ENCODE results near the gene WSB2.
A peak's percentile ranks its signal among the peaks of the same experiment; 100 is the strongest.

Gene WSB2

GRCh38 chr12:118015944-118016343 lies 45.0 kb downstream of the WSB2 start:
- Histone ChIP-seq H4K91ac (ENCODE audit: low read depth, low read length, poor library complexity) (no peak overlapping the region), H2BK12ac (ENCODE audit: low read length) (no peak overlapping the region), H3K9me3 (replicated peaks in 1 of 2; ENCODE audit: control insufficient read depth in 2 of 2, insufficient read depth in 1 of 2, low read depth in 1 of 2, low read length in 2 of 2) (no peaks in the 10 kb centered on the region), H2AK5ac (ENCODE audit: low read depth, low read length) (no peak overlapping the region), H2AFZ (ENCODE audit: low read length) (peak overlapping the region; percentile 90), H3K14ac (ENCODE audit: low read length) (no peak overlapping the region), H3K18ac (ENCODE audit: low read length) (no peak overlapping the region), H3K23ac (ENCODE audit: low read depth, low read length, poor library complexity) (no peak overlapping the region), H3K27me3 (ENCODE audit: control insufficient read depth in 3 of 3, insufficient read depth in 3 of 3, low read depth in 1 of 3, low read length in 3 of 3) (no peaks in the 10 kb centered on the region), H2BK5ac (ENCODE audit: low read length) (no peak overlapping the region), H3K4me3 (ENCODE audit: low read length in 2 of 2) (peak overlapping the region in 1 of 2 donors; percentile 84), H3K9ac (ENCODE audit: low read depth, low read length, poor library complexity) (no peak overlapping the region), H3K27ac (replicated peaks; ENCODE audit: low read length) (no peak overlapping the region), H2BK15ac (ENCODE audit: low read length) (no peak overlapping the region), H4K8ac (ENCODE audit: low read depth, low read length) (no peak overlapping the region), H3K4ac (ENCODE audit: low read length) (no peak overlapping the region), H3K4me2 (ENCODE audit: insufficient read depth, low read length, poor library complexity, severe bottlenecking) (no peak overlapping the region), H3K79me1 (ENCODE audit: low read depth, low read length) (no peaks in the 10 kb centered on the region), H2BK120ac (ENCODE audit: low read depth, low read length) (no peak overlapping the region), H3K4me1 (ENCODE audit: control insufficient read depth in 2 of 2, insufficient read depth in 1 of 2, low read depth in 1 of 2, low read length in 2 of 2) (peaks cover 4 to 6% of the 10 kb centered on the region in 2 donors), H3K36me3 (replicated peaks in 1 of 2; ENCODE audit: control insufficient read depth in 2 of 2, insufficient read depth in 2 of 2, low read length in 2 of 2) (peaks cover 16 to 34% of the 10 kb centered on the region in 2 donors)
- no CpG with 5 or more reads among the region's 9 CpGs for WGBS, 2 donors (ENCODE audit: extremely low coverage in 2 of 2, insufficient read length in 2 of 2, insufficient replicate concordance in 1 of 2)
- peak; percentile 15 for DNase-seq (ENCODE audit: low spot score)

GRCh38 chr12:118015306-118015705 lies 45.7 kb downstream of the WSB2 start:
- Histone ChIP-seq H4K8ac (ENCODE audit: low read depth, low read length) (no peak overlapping the region), H4K91ac (ENCODE audit: low read depth, low read length, poor library complexity) (no peak overlapping the region)

DNA sequence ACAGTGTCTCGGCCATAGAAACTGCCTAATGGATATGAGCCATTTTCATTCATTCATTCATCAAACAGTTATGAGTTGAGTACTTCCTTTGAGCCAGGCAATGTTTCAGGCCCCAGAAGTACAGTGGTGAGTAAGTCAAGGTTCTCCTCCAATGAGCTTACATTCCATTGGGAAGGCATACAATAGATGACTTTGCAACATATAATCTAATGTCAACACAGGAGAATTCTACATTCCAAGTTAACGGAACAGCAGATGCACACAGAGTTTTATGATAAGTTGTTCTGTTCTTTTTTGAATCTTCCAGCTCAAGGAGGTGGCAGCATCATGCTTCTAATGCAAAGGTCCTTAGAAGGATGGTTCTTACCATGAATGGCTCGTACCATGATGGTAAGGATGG lies 47.7 kb downstream of the WSB2 start:
- Histone ChIP-seq H3K14ac (ENCODE audit: low read length) (no peak overlapping the region), H3K27ac (replicated peaks; ENCODE audit: low read length) (no peak overlapping the region), H4K8ac (ENCODE audit: low read depth, low read length) (no peak overlapping the region), H2BK5ac (ENCODE audit: low read length) (no peak overlapping the region), H3K27me3 (ENCODE audit: control insufficient read depth in 3 of 3, insufficient read depth in 3 of 3, low read depth in 1 of 3, low read length in 3 of 3) (no peaks in the 10 kb centered on the region), H3K4me3 (ENCODE audit: low read length in 2 of 2) (no peak overlapping the region), H3K4ac (ENCODE audit: low read length) (no peak overlapping the region), H4K91ac (ENCODE audit: low read depth, low read length, poor library complexity) (no peak overlapping the region), H2AK5ac (ENCODE audit: low read depth, low read length) (no peak overlapping the region), H3K18ac (ENCODE audit: low read length) (no peak overlapping the region), H2BK12ac (ENCODE audit: low read length) (no peak overlapping the region), H3K36me3 (replicated peaks in 1 of 2; ENCODE audit: control insufficient read depth in 2 of 2, insufficient read depth in 2 of 2, low read length in 2 of 2) (peaks cover 4 to 7% of the 10 kb centered on the region in 2 donors), H3K4me1 (ENCODE audit: control insufficient read depth in 2 of 2, insufficient read depth in 1 of 2, low read depth in 1 of 2, low read length in 2 of 2) (peaks cover 4 to 6% of the 10 kb centered on the region in 2 donors), H3K4me2 (ENCODE audit: insufficient read depth, low read length, poor library complexity, severe bottlenecking) (no peak overlapping the region), H2BK15ac (ENCODE audit: low read length) (no peak overlapping the region), H3K23ac (ENCODE audit: low read depth, low read length, poor library complexity) (no peak overlapping the region), H3K9ac (ENCODE audit: low read depth, low read length, poor library complexity) (no peak overlapping the region), H2AFZ (ENCODE audit: low read length) (no peak overlapping the region), H3K79me1 (ENCODE audit: low read depth, low read length) (no peaks in the 10 kb centered on the region), H2BK120ac (ENCODE audit: low read depth, low read length) (no peak overlapping the region), H3K9me3 (replicated peaks in 1 of 2; ENCODE audit: control insufficient read depth in 2 of 2, insufficient read depth in 1 of 2, low read depth in 1 of 2, low read length in 2 of 2) (no peaks in the 10 kb centered on the region)
- no peak for DNase-seq (ENCODE audit: low spot score)
- WGBS, 2 donors (ENCODE audit: extremely low coverage in 2 of 2, insufficient read length in 2 of 2, insufficient replicate concordance in 1 of 2): no CpG with 5 or more reads among the region's 3 CpGs

More at GRCh38 chr12:118015306-118015705, 45.7 kb downstream of the WSB2 start:
- no peak overlapping the region for H3K4me2 ChIP-seq (ENCODE audit: insufficient read depth, low read length, poor library complexity, severe bottlenecking)
- H3K79me1 ChIP-seq (ENCODE audit: low read depth, low read length): no peaks in the 10 kb centered on the region
- H3K18ac ChIP-seq (ENCODE audit: low read length): no peak overlapping the region
- H2BK12ac ChIP-seq (ENCODE audit: low read length): no peak overlapping the region
- no CpG with 5 or more reads among the region's 2 CpGs for WGBS, 2 donors (ENCODE audit: extremely low coverage in 2 of 2, insufficient read length in 2 of 2, insufficient replicate concordance in 1 of 2)
- no peak overlapping the region for H3K27ac ChIP-seq (replicated peaks; ENCODE audit: low read length)
- no peak overlapping the region for H3K4ac ChIP-seq (ENCODE audit: low read length)
- no peak overlapping the region for H2AFZ ChIP-seq (ENCODE audit: low read length)
- peaks cover 14 to 27% of the 10 kb centered on the region in 2 donors for H3K36me3 ChIP-seq (replicated peaks in 1 of 2; ENCODE audit: control insufficient read depth in 2 of 2, insufficient read depth in 2 of 2, low read length in 2 of 2)
- no peak overlapping the region for H3K14ac ChIP-seq (ENCODE audit: low read length)
- H3K27me3 ChIP-seq (ENCODE audit: control insufficient read depth in 3 of 3, insufficient read depth in 3 of 3, low read depth in 1 of 3, low read length in 3 of 3): no peaks in the 10 kb centered on the region
- H3K23ac ChIP-seq (ENCODE audit: low read depth, low read length, poor library complexity): no peak overlapping the region
- H3K4me3 ChIP-seq (ENCODE audit: low read length in 2 of 2): no peak overlapping the region
- DNase-seq (ENCODE audit: low spot score): no peak
- no peaks in the 10 kb centered on the region for H3K9me3 ChIP-seq (replicated peaks in 1 of 2; ENCODE audit: control insufficient read depth in 2 of 2, insufficient read depth in 1 of 2, low read depth in 1 of 2, low read length in 2 of 2)
- no peak overlapping the region for H3K9ac ChIP-seq (ENCODE audit: low read depth, low read length, poor library complexity)
- H2BK15ac ChIP-seq (ENCODE audit: low read length): no peak overlapping the region
- H2AK5ac ChIP-seq (ENCODE audit: low read depth, low read length): no peak overlapping the region
- no peak overlapping the region for H2BK5ac ChIP-seq (ENCODE audit: low read length)
- no peak overlapping the region for H2BK120ac ChIP-seq (ENCODE audit: low read depth, low read length)
- H3K4me1 ChIP-seq (ENCODE audit: control insufficient read depth in 2 of 2, insufficient read depth in 1 of 2, low read depth in 1 of 2, low read length in 2 of 2): peaks cover 4 to 6% of the 10 kb centered on the region in 2 donors

DNA sequence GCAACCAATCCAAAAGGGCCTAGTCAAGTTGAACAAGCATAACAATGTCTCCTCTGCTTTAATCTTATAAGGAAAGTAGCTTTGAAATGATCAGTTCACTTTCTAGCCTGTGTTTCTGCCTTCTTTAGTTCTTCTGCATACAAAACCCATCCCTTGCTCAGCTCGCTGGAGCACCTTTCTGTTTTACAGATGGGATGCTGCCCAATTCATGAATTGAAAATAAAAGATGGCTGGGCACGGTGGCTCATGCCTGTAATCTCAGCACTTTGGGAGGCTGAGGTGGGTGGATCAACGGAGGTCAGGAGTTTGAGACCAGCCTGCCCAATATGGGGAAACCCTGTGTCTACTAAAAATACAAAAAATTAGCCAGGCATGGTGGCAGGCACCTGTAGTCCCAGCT lies 49.0 kb downstream of the WSB2 start:
- DNase-seq (ENCODE audit: low spot score): no peak
- H3K9me3 ChIP-seq (replicated peaks in 1 of 2; ENCODE audit: control insufficient read depth in 2 of 2, insufficient read depth in 1 of 2, low read depth in 1 of 2, low read length in 2 of 2): no peaks in the 10 kb centered on the region
- no peak overlapping the region for H2BK5ac ChIP-seq (ENCODE audit: low read length)
- H2AK5ac ChIP-seq (ENCODE audit: low read depth, low read length): no peak overlapping the region
- H3K4ac ChIP-seq (ENCODE audit: low read length): no peak overlapping the region
- no peak overlapping the region for H3K27ac ChIP-seq (replicated peaks; ENCODE audit: low read length)
- no CpG with 5 or more reads among the region's 3 CpGs for WGBS, 2 donors (ENCODE audit: extremely low coverage in 2 of 2, insufficient read length in 2 of 2, insufficient replicate concordance in 1 of 2)
- no peaks in the 10 kb centered on the region for H3K27me3 ChIP-seq (ENCODE audit: control insufficient read depth in 3 of 3, insufficient read depth in 3 of 3, low read depth in 1 of 3, low read length in 3 of 3)
- H3K9ac ChIP-seq (ENCODE audit: low read depth, low read length, poor library complexity): no peak overlapping the region
- no peak overlapping the region for H3K14ac ChIP-seq (ENCODE audit: low read length)
- H2BK12ac ChIP-seq (ENCODE audit: low read length): no peak overlapping the region
- H4K8ac ChIP-seq (ENCODE audit: low read depth, low read length): no peak overlapping the region
- H3K18ac ChIP-seq (ENCODE audit: low read length): no peak overlapping the region
- no peak overlapping the region for H2BK15ac ChIP-seq (ENCODE audit: low read length)
- no peak overlapping the region for H3K23ac ChIP-seq (ENCODE audit: low read depth, low read length, poor library complexity)
- H3K4me2 ChIP-seq (ENCODE audit: insufficient read depth, low read length, poor library complexity, severe bottlenecking): no peak overlapping the region
- no peaks in the 10 kb centered on the region for H3K36me3 ChIP-seq (replicated peaks in 1 of 2; ENCODE audit: control insufficient read depth in 2 of 2, insufficient read depth in 2 of 2, low read length in 2 of 2)
- H2BK120ac ChIP-seq (ENCODE audit: low read depth, low read length): no peak overlapping the region
- no peak overlapping the region for H4K91ac ChIP-seq (ENCODE audit: low read depth, low read length, poor library complexity)
- H3K4me3 ChIP-seq (ENCODE audit: low read length in 2 of 2): no peak overlapping the region
- H2AFZ ChIP-seq (ENCODE audit: low read length): no peak overlapping the region
- H3K79me1 ChIP-seq (ENCODE audit: low read depth, low read length): no peaks in the 10 kb centered on the region
- peaks cover 2 to 4% of the 10 kb centered on the region in 2 donors for H3K4me1 ChIP-seq (ENCODE audit: control insufficient read depth in 2 of 2, insufficient read depth in 1 of 2, low read depth in 1 of 2, low read length in 2 of 2)

Measured in neuronal stem cell (in vitro differentiated cells).